SU-DHL-6 (cell line): ENCODE data around the gene OVCH1.

Source experiments
- CTCF ChIP-seq: fragments of 200-600 bp; sonication (generic); IDR thresholded peaks from one replicate; pipeline ENCODE4 v1.5.1; 2017; ENCODE audit warnings: antibody characterized with exemption, mild to moderate bottlenecking, low read length, moderate library complexity; ENCODE audit not compliant: insufficient read depth, poor library complexity, severe bottlenecking
- EZH2phosphoT487 ChIP-seq: fragments of 200-600 bp; sonication (generic), shearing (Covaris generic); conservative IDR thresholded peaks from 2 replicates; pipeline ENCODE4 v1.6.1; 2018; ENCODE audit warnings: mild to moderate bottlenecking, antibody characterized with exemption, low read length, moderate library complexity, mixed read lengths

DNA sequence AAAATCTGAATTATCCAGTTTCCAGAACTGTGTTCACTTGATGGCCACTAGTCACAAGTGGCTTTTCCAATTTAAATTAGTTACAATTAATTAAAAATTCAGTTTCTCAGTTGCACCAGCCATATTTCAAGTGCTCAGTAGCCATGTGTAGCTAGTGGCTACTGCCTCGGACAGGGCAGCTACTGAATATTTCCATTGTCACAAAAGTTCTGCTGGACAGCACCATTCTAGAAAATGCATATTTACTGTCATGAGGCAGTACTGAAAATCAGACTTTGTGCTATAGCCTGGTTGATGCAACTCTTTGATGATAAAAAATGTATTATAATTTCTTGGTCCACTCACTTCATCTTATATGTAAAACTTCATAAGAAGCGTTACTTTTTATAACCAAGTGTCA is 11.5 kb upstream of the OVCH1 start:
- TF ChIP-seq CTCF (no peak), EZH2phosphoT487 (no peak)
